ENCODE data around the gene JAK1.

JAK1 gene

GRCh38 chr1:64864018-64864940 lies 102.1 kb downstream of the JAK1 start:
- no peak for TF ChIP-seq CTCF (IDR thresholded peaks at IDR 0.05; ENCODE audit: low read length, missing control alignments)
- H3K4me3 ChIP-seq (replicated peaks; ENCODE audit: low read depth, low read length): no peak overlapping the region
- peak; percentile 37 for DNase-seq (ENCODE audit: low read depth)

GRCh38 chr1:64861611-64862010 lies 104.7 kb downstream of the JAK1 start:
- TF ChIP-seq CTCF (IDR thresholded peaks at IDR 0.05; ENCODE audit: low read length, missing control alignments): peak; percentile 10
- peak; percentile 23 for DNase-seq (ENCODE audit: low read depth)
- no peak overlapping the region for H3K4me3 ChIP-seq (replicated peaks; ENCODE audit: low read depth, low read length)

- DNase-seq (ENCODE audit: low read depth): no peak
- TF ChIP-seq CTCF (IDR thresholded peaks at IDR 0.05; ENCODE audit: low read length, missing control alignments): no peak
- H3K4me3 ChIP-seq (replicated peaks; ENCODE audit: low read depth, low read length): no peak overlapping the region
Measured at GRCh38 chr1:64857347-64857746, 109.0 kb downstream of the JAK1 start.

GRCh38 chr1:64856553-64856952 lies 109.8 kb downstream of the JAK1 start:
- TF ChIP-seq CTCF (IDR thresholded peaks at IDR 0.05; ENCODE audit: low read length, missing control alignments): no peak
- DNase-seq (ENCODE audit: low read depth): peak; percentile 42

GRCh38 chr1:64855557-64855956 lies 110.8 kb downstream of the JAK1 start:
- no peak for DNase-seq (ENCODE audit: low read depth)
- no peak overlapping the region for H3K4me3 ChIP-seq (replicated peaks; ENCODE audit: low read depth, low read length)
- TF ChIP-seq CTCF (IDR thresholded peaks at IDR 0.05; ENCODE audit: low read length, missing control alignments): no peak

More at GRCh38 chr1:64856553-64856952, 109.8 kb downstream of the JAK1 start:
- H3K4me3 ChIP-seq (replicated peaks; ENCODE audit: low read depth, low read length): no peak overlapping the region

- TF ChIP-seq CTCF (IDR thresholded peaks at IDR 0.05; ENCODE audit: low read length, missing control alignments): no peak
- no peak overlapping the region for H3K4me3 ChIP-seq (replicated peaks; ENCODE audit: low read depth, low read length)
- no peak for DNase-seq (ENCODE audit: low read depth)
Measured at GRCh38 chr1:64854674-64855073, 111.7 kb downstream of the JAK1 start.

- TF ChIP-seq CTCF (IDR thresholded peaks at IDR 0.05; ENCODE audit: low read length, missing control alignments): no peak
- H3K4me3 ChIP-seq (replicated peaks; ENCODE audit: low read depth, low read length): no peak overlapping the region
- no peak for DNase-seq (ENCODE audit: low read depth)
Measured at GRCh38 chr1:64851664-64852063, 114.7 kb downstream of the JAK1 start.

Data from fibroblast of pulmonary artery (primary cell).